Prostate gland (tissue), 2 donors: ENCODE measurements around the gene ACTR5. TPM values are rescaled to one million over a fixed set of nuclear protein-coding genes. Genes with fewer than 3 reads are reported as not detected.

Experiments used
- DNase-seq: peaks from one replicate; pipeline ENCODE4 v3.0.0-alpha.2; 2019; ENCODE audit warnings: low spot score
- H3K27ac ChIP-seq, 2 donors: fragments of 200-600 bp; sonication (generic); 2 replicates each; pipeline ENCODE4 v1.5.1; 2017 to 2019
- H3K27me3 ChIP-seq: fragments of 200-600 bp; sonication (generic); replicated peaks from 2 replicates; pipeline ENCODE4 v1.5.1; 2019; ENCODE audit not compliant: insufficient read depth
- H3K36me3 ChIP-seq, 2 donors: fragments of 200-600 bp; sonication (generic); 1 replicate in 1 of 2; 2 replicates in 1 of 2; pipeline versions ENCODE4 v1.5.1 to v1.8.1; 2017 to 2019
- H3K4me1 ChIP-seq: fragments of 200-600 bp; sonication (generic); replicated peaks from 2 replicates; pipeline ENCODE4 v1.5.1; 2019
- H3K4me3 ChIP-seq, 2 donors: fragments of 200-600 bp; sonication (generic); 2 replicates each; pipeline ENCODE4 v1.5.1; 2017 to 2019
- H3K9me3 ChIP-seq: fragments of 200-600 bp; sonication (generic); 2 replicates; pipeline ENCODE4 v1.5.1; 2017
- POLR2A ChIP-seq: fragments of 450-650 bp; IDR thresholded peaks from one replicate; pipeline ENCODE4 v1.6.1; 2016; ENCODE audit warnings: antibody characterized with exemption, mild to moderate bottlenecking
- POLR2AphosphoS5 ChIP-seq: sonication (generic); formaldehyde crosslinking; IDR thresholded peaks from one replicate; pipeline ENCODE4 v1.6.1; 2017; ENCODE audit warnings: antibody characterized with exemption
- WGBS: methylation state at CpG from one replicate; pipeline ENCODE4 v1.1.5; 2018; 5-methylcytosine and 5-hydroxymethylcytosine counted together
- intact Hi-C: fragments of 100-400 bp; cut with DNase I; formaldehyde crosslinking; loops from one replicate; pipeline ENCODE4 v1.14.2; 2022
- total RNA-seq, 2 donors: library from RNA; depleted of rRNA; stranded (reverse); fragments of >200 nt; gene quantifications; one replicate each; pipeline ENCODE4 v1.1.0, GENCODE V29; 2016
- TF ChIP-seq, protein P1 (sequence below), 4 experiments: fragments of 200-600 bp in 2 of 4; fragments of 450-650 bp in 2 of 4; sonication (generic) in 2 of 4; IDR thresholded peaks; 1 replicate in 3 of 4; 2 replicates in 1 of 4; pipeline ENCODE4 v1.5.1; 2016 to 2019; ENCODE audit warnings: antibody characterized with exemption in 4 of 4, mild to moderate bottlenecking in 2 of 4, moderate library complexity in 2 of 4

Gene ACTR5
- total RNA-seq, 2 donors from 2014 or later: 6.4 to 18.1 TPM

DNA sequence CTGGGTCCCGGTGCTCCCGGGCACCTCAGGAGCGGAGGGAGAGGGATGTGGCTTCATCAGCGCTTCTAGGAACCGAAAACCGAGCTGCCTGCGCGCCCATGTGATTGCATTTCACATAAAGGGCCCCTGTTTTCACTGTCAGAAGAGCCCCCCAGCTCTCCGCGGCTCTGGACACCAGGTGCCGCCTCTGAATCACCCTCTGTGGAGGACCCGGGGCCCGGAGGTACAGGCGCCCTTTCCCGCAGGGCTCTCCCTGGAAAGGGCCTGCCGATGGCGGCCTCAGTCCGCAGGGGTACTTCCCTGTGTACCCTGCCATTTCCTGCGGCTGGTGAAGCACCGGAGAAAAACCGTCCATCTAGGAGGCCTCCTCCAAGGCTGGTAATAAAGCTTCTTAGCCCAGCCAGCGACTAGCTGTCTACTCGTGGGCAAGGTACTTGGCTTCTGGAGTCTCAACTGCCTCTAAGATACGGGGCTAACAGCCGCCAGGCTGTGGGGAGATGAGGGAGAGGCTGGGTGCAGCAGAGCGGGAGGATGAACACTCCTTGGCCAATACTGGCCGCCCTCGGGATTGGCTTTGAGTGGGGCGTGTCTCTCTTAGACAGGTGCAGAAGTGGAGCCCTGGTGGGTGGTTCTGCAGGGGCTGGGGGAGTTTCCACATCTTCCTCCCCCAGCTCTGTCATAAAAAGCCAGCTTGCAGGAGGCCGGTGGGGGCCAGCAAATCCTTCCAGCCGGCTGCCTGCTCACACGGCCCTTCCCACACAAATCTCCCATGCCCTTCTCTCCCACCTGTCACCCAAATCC lies 58.8 kb downstream of the ACTR5 start:
- intact Hi-C loops: no loop called here
- no peaks in the 10 kb centered on the region for H3K36me3 ChIP-seq
- no peaks in the 10 kb centered on the region for H3K9me3 ChIP-seq
- DNase-seq: no peak
- TF ChIP-seq POLR2AphosphoS5 (no peak), POLR2A (no peak)
- TF ChIP-seq, protein P1, sequence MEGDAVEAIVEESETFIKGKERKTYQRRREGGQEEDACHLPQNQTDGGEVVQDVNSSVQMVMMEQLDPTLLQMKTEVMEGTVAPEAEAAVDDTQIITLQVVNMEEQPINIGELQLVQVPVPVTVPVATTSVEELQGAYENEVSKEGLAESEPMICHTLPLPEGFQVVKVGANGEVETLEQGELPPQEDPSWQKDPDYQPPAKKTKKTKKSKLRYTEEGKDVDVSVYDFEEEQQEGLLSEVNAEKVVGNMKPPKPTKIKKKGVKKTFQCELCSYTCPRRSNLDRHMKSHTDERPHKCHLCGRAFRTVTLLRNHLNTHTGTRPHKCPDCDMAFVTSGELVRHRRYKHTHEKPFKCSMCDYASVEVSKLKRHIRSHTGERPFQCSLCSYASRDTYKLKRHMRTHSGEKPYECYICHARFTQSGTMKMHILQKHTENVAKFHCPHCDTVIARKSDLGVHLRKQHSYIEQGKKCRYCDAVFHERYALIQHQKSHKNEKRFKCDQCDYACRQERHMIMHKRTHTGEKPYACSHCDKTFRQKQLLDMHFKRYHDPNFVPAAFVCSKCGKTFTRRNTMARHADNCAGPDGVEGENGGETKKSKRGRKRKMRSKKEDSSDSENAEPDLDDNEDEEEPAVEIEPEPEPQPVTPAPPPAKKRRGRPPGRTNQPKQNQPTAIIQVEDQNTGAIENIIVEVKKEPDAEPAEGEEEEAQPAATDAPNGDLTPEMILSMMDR (IDR thresholded peaks at IDR 0.05): no peak
- peak overlapping the region; percentile 31 to 41 for H3K4me3 ChIP-seq
- no peaks in the 10 kb centered on the region for H3K4me1 ChIP-seq
- H3K27me3 ChIP-seq: peaks cover 6% of the 10 kb centered on the region
- 14% methylated on average over 30 of the region's 32 CpGs for WGBS
- no peak overlapping the region for H3K27ac ChIP-seq

- intact Hi-C loops: no loop called here
- H3K36me3 ChIP-seq: no peaks in the 10 kb centered on the region
- H3K4me1 ChIP-seq: no peaks in the 10 kb centered on the region
- peaks cover 6% of the 10 kb centered on the region for H3K27me3 ChIP-seq
- DNase-seq: no peak
- no peak for TF ChIP-seq POLR2AphosphoS5
- no peak for TF ChIP-seq POLR2A
- TF ChIP-seq, protein P1 (IDR thresholded peaks at IDR 0.05): no peak
- 71% methylated on average over 6 of the region's 6 CpGs for WGBS
- no peaks in the 10 kb centered on the region for H3K9me3 ChIP-seq
- H3K4me3 ChIP-seq: no peak overlapping the region
- no peak overlapping the region for H3K27ac ChIP-seq
Measured at GRCh38 chr20:38809942-38810341, 61.7 kb downstream of the ACTR5 start.

GRCh38 chr20:38810926-38811630 lies 62.8 kb downstream of the ACTR5 start:
- H3K4me1 ChIP-seq: no peaks in the 10 kb centered on the region
- H3K4me3 ChIP-seq: no peak overlapping the region
- no peak for DNase-seq
- no peaks in the 10 kb centered on the region for H3K36me3 ChIP-seq
- no peak overlapping the region for H3K27ac ChIP-seq
- intact Hi-C loops: no loop called here
- TF ChIP-seq, protein P1 (IDR thresholded peaks at IDR 0.05): no peak
- TF ChIP-seq POLR2A (no peak), POLR2AphosphoS5 (no peak)
- peaks cover 6% of the 10 kb centered on the region for H3K27me3 ChIP-seq
- whole genome bisulfite sequencing: 90% methylated on average over 4 of the region's 4 CpGs
- no peaks in the 10 kb centered on the region for H3K9me3 ChIP-seq

DNA sequence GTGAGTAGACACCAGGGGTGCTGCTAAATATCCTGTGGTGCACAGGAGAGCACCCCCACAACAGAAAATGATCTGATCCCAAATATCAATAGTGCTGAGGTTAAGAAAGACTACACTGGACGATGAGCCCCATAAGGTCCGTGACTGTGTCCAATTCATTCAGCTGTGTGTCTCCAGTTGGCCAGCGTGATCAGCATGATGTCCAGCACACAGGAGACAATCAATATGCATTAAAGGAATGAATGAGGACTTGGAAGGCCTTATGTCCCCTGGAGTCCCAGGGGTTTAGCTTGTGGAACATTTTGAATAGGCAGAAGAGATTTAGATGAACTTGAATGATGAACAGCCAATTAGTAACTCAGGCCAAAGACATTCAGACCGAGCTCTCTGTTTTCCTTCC lies 63.5 kb downstream of the ACTR5 start:
- DNase-seq: no peak
- 89% methylated on average over 4 of the region's 4 CpGs for WGBS
- intact Hi-C loops: no loop called here

GRCh38 chr20:38812182-38812581 lies 63.9 kb downstream of the ACTR5 start:
- no peak for TF ChIP-seq POLR2AphosphoS5
- TF ChIP-seq, protein P1 (IDR thresholded peaks at IDR 0.05): no peak
- no peak for TF ChIP-seq POLR2A
- Histone ChIP-seq H3K36me3 (no peaks in the 10 kb centered on the region), H3K27ac (no peak overlapping the region), H3K4me3 (no peak overlapping the region), H3K4me1 (no peaks in the 10 kb centered on the region), H3K9me3 (no peaks in the 10 kb centered on the region), H3K27me3 (peaks cover 3% of the 10 kb centered on the region)
- intact Hi-C loops: no loop called here
- WGBS: 57% methylated on average over 5 of the region's 5 CpGs
- DNase-seq: no peak

More for the DNA sequence above, 63.5 kb downstream of the ACTR5 start:
- TF ChIP-seq POLR2AphosphoS5 (no peak), POLR2A (no peak)
- Histone ChIP-seq H3K27me3 (peaks cover 6% of the 10 kb centered on the region), H3K9me3 (no peaks in the 10 kb centered on the region), H3K36me3 (no peaks in the 10 kb centered on the region), H3K4me1 (no peaks in the 10 kb centered on the region), H3K27ac (no peak overlapping the region), H3K4me3 (no peak overlapping the region)
